ENCODE data around the gene UPP2.

UPP2 gene
- 0 to 0.10 (median 0) reads per million in 18 experiments for total RNA-seq

DNA sequence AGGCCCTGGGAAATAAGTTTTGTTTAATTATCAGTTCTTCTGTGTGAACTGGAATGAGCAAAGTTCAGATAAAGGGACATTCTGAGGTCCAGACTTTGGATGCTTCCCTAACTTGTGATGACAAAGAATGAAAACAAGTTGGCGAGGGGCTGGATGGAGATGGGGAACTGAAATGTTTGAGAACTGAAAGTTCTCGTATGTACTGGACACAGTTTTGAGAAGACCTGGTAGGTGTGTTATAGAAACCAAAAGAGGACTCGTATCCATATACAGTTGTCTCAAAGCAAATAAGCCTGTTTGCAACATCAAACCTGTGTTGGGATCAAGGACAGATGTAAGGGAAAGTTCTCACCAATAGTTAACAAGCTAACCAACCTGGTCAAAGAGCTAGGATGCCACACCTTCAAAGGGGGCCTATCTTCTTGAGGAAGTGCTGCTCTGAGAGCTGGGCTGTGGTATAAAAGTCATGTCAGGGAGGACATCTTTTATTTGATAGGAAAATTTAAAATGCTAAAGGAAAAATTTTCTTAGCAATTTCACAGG, at the start of gene UPP2:
Gene UPP2 (plus strand): TSS at position 493 of the 543 bp plus-strand sequence. CDS start 188 bp downstream, outside the sequence.
- no peak for DNase-seq

GRCh38 chr2:158052761-158053160, 48.9 kb upstream of the UPP2 start:
- DNase-seq = no peak

DNA sequence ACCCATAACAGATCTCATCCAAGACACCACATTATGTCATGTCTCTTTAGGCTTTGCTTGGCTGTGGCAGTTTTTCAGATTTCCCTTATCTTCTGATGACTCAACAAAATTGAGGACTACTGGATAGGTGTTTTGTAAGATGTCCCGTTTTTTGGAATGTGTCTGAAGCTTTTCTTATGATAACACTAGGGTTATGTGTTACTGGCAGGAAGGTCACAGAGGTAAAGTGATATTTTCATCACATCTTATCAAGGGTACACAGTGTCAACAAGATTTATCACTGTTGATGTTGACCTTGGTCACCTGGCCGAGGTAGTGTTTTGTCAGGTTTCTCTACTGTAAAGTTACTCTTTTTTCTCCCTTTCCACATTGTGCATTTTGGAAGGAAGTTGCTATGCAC, 44.8 kb upstream of the UPP2 start:
- DNase-seq = no peak

GRCh38 chr2:158060160-158060834, 41.4 kb upstream of the UPP2 start:
- no peak for DNase-seq

DNA sequence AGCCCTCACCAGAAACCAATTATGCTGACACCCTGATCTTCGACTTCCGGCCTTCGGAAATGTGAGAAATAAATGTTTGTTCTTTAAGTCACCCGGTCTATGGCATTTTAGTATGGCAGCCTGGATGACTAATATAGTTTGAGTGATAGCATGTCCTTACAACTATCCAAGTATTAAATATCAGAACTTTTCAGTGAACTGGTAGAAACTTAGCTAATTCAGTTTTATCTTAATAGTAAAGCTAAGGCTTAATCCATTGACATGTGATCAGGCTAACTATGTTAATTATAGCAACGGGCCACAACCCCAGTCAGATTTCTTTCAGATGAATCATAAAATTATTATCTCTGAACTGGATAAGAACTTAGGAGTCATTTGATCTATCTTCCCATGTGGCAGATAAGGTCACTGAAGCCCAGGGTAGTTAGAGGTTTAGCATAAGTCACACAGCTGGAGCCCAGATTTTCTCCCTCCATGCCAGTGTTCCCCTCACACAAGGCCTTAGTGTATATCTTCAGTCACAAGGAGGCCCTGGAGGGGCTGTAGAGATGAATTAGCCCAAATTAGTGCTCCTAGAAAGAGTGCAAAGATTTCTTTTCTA, 40.7 kb upstream of the UPP2 start:
- no peak for DNase-seq

DNA sequence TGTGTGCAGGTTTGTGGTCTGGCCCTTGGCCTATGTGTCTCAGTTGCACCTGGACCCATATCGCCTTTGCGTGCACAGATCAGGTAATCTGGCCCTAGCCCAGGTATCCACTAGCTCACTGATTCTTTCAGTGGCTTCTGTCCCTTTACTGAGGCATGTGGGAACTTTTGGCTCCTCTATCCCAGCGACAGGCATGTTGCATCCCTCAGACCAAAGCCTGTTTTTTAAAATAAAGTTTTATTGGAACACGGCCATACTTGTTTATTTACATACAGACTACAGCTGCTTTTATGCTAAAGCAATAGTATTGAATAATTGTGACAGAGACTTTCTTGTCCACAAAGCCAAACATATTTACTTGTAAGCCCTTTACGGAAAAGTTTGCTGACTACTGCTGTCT, 39.9 kb upstream of the UPP2 start:
- no peak for DNase-seq

DNA sequence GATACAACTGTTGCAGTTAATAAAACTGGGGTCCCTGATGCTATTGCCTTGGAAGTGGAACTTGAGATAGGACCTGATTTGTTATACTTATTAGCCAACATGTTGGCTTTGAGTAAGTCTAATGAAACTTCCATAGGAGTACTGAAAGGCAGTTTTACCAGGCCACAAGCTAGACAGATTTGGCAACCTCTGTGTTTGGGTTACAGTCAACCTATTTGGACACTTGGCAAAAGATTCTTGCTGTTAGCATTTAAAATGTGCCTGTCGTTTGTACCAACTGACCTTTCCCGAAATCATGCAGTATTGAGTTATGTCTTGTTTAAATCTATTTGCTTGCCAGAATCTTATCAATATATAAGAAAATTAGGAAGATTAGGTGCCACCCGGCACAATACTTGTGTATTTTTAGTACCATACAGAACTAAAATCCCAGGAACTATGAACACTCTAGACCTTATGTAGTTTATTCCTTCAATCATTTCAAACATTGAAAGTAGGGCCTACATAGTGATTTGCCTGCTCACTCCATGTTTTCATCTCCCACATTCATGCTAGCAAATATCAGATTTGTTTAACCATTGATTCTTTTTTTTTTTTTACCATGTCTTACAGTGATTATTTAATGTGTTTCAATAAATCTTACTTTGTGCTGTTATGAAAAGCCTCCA, 35.5 kb upstream of the UPP2 start:
- no peak for DNase-seq

DNA sequence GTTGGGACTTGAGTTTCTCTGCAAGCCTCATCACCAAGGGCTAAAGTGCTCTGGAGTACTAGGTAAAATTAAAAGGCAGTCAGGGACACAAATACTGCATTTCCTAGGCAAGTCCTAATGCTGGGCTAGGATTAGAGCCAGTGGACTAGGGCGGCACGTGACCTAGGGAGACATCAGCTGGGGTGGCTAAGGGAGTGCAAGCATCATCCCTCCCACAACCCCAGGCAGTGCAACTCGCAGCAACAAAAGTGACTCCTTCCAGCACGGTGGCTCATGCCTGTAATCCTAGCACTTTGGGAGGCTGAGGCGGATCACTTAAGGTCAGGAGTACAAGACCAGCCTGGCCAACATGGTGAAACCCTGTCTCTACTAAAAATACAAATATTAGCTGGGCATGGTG, 30.7 kb upstream of the UPP2 start:
- no peak for DNase-seq

- no peak for DNase-seq
These were observed 29.3 kb upstream of the UPP2 start for GRCh38 chr2:158072361-158072760.

DNA sequence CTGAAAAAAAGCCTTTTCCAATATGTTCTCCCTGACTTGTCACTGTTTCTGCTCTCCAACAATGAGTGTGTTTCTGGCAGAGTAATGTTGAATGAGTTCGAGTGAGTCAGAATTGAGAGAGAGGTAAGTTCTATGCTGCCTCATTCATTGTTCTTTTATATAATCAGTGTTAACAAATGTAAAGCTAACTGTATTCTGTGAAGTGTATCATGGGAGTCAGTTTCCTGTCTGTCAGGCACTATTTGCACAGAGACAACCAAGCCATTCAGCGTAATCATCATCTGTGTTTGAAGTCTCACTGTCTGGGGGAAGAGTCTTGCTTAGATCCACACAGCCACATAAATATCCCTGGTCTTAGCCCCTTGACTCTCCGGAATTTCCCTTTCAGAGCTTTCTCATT, 22.0 kb upstream of the UPP2 start:
- no peak for DNase-seq

- DNase-seq = no peak
These were observed 13.6 kb upstream of the UPP2 start for GRCh38 chr2:158088093-158088492.

GRCh38 chr2:158089322-158089721, 12.4 kb upstream of the UPP2 start:
- no peak for DNase-seq

- DNase-seq = no peak
These were observed 10.0 kb upstream of the UPP2 start for GRCh38 chr2:158091647-158092046.

- peak in 1 of 2 donors; percentile 10 for DNase-seq
These were observed 7.1 kb upstream of the UPP2 start for GRCh38 chr2:158094487-158095092.

GRCh38 chr2:158095269-158095668, 6.4 kb upstream of the UPP2 start:
- DNase-seq = no peak

GRCh38 chr2:158095912-158096311, 5.8 kb upstream of the UPP2 start:
- no peak for DNase-seq

GRCh38 chr2:158097481-158097880, 4.2 kb upstream of the UPP2 start:
- no peak for DNase-seq

DNA sequence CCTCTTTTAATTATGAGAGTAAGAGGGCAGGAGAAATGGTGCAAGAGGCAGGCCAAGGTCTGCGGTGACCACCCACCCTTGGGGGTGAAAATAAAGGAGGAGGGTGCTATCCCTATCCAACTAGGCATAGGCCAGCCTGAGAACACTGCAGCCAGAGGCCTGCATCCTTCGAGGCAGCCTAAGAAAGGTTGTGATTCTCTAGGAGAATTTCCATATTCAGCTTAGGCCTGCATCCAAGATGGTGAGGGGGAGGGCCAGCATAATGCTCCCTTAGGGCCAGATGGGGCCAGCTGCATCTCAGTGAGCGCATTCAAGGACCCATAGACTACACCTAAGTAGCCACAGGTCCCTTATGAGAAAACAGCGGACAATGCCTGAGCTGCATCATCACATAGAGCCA, 3.5 kb upstream of the UPP2 start:
- DNase-seq = no peak

- DNase-seq = peak in 1 of 2 donors; percentile 27
These were observed 2.0 kb upstream of the UPP2 start for GRCh38 chr2:158099716-158100115.

DNA sequence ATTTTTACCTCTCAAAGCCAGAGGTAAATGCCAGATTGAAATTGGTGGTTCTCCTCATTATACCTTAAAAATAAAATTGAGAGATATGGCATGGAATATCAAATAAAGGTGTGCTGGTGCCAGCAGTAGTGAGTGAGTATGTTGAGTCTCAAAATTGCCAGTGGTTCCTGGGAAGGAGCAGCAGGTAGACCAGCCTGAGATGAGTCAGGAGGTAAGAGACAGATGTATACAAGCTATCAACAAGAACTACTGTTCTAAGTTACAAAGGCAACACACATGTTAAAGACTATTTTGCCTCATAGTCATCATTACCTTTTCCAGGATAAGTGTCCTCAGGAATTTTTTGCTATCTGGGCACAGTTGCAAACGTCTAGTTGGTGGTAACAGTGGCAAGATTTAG, 1.3 kb upstream of the UPP2 start:
- no peak for DNase-seq

DNA sequence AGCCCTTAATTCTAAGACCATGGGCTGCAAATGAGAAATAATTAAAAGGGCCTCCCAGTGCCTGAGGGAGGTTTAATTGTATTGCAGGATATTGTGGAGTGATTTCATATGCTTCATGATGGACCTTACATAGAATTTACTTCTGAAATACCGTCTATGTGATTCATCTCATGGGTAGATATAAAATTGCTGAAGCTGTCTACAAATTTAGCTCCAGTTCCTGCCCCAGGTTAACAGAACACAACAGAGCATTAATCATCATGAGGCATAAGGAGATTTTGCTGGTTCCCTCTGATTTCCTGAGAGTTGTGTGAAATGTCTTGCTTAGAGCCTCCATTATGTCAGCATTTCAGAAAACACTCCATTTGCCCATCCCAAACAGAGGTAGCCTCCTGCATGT, 770 bp downstream of the UPP2 start:
- no peak for DNase-seq

DNA sequence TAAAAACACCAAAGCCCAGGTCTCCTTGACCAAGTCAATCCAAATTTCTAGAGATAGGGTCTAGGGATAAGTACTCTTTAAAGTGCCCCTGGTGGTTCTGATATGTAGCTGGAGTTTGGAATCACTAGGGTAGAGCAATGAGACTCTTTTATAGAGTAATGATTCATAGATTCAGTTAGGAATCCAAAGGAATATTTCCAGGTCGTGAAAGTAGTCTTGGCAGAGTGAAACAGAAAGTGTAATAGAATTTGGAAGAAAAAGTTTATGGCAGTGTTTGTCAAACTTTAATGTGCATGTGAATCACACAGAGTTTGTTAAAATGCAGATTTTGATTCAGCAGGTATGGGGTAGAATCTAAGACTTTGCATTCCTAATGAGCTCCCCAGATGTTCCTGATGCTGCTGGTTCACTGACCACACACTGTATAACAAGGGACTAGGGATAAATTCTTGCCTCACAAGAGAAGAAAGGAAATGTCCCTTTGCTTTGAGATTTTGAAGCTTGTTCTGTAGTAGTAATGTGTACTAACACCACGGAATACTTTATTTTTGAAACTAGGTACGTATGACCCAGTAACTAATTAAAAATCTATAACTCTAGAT, 1.8 kb downstream of the UPP2 start:
- no peak for DNase-seq

DNA sequence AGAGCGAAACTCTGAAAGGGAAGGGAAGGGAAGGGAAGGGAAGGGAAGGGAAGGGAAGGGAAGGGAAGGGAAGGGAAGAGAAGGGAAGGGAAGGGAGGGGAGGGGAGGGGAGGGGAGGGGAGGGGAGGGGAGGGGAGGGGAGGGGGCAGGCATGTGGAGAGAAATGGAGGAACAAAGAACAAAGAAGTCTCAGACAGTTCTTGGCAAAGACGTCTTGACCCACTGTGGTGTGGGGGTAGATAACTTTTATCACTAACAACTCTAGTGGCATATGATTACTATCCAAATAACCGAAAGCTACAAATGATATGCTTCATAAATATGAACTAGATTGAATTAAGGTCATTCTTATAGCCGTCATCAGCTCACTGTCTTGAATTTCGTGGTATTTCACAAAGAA, 3.2 kb downstream of the UPP2 start:
- no peak for DNase-seq
